GM13977 (cell line): ENCODE measurements around the gene CRCP.

Experiments used
- DNase-seq: peaks from one replicate; pipeline ENCODE4 v3.0.0; 2012; ENCODE audit warnings: low spot score
- in situ Hi-C: fragments of 300-500 bp; cut with MboI; formaldehyde crosslinking; loops from one replicate; pipeline ENCODE4 v1.12.0; 2022; ENCODE audit warnings: low sequenced_read_pairs, low pct_unique_long_range_greater_than_20kb, mixed read lengths, inconsistent platforms; ENCODE audit not compliant: unreplicated experiment
- TF ChIP-seq, protein P1 (sequence below): IDR thresholded peaks from 2 replicates; pipeline ENCODE4 v1.5.1; 2012; ENCODE audit warnings: mild to moderate bottlenecking, control low read depth; ENCODE audit not compliant: insufficient read depth; ENCODE audit errors: extremely low read depth, missing control alignments

The CRCP gene

DNA sequence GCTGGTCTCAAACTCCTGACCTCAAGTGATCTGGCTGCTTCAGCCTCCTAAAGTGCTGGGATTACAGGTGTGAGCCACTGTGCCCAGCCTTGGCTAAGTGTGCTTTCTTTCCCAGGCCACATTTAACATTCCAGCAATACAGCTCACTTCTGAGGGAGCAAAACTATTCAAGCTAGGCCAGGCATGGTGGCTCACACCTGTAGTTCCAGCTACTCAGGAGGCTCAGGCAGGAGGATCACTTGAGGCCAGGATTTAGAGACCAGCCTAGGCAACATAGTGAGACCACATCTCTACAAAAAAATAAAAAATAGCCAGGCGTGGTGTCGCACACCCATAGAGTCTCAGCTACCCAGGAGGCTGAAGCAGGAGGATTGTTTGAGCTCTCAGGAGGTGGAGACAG lies 67.2 kb downstream of the CRCP start:
- in situ Hi-C loops, result no loop called here
- TF ChIP-seq, protein P1, sequence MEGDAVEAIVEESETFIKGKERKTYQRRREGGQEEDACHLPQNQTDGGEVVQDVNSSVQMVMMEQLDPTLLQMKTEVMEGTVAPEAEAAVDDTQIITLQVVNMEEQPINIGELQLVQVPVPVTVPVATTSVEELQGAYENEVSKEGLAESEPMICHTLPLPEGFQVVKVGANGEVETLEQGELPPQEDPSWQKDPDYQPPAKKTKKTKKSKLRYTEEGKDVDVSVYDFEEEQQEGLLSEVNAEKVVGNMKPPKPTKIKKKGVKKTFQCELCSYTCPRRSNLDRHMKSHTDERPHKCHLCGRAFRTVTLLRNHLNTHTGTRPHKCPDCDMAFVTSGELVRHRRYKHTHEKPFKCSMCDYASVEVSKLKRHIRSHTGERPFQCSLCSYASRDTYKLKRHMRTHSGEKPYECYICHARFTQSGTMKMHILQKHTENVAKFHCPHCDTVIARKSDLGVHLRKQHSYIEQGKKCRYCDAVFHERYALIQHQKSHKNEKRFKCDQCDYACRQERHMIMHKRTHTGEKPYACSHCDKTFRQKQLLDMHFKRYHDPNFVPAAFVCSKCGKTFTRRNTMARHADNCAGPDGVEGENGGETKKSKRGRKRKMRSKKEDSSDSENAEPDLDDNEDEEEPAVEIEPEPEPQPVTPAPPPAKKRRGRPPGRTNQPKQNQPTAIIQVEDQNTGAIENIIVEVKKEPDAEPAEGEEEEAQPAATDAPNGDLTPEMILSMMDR, result no peak
- DNase-seq, result no peak

DNA sequence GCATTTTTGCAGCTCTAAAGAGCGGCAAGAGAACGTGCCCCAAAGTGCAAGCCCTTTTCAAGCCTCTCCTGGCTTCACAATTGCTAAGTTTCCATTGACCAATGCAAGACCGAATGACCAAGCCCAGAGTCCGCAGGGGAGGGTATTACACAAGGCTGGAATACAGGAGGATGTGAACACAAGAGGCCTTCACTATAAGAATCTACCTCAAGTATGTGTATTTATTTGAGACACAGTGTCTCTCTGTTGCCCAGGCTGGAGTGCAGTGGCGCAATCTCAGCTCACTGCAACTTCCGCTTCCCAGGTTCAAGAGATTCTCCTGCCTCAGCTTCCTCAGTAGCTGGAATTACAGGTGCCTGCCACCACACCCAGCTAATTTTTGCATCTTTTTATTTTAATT lies 68.3 kb downstream of the CRCP start:
- no peak for DNase-seq
- in situ Hi-C loops, result no loop called here
- TF ChIP-seq, protein P1, result no peak

DNA sequence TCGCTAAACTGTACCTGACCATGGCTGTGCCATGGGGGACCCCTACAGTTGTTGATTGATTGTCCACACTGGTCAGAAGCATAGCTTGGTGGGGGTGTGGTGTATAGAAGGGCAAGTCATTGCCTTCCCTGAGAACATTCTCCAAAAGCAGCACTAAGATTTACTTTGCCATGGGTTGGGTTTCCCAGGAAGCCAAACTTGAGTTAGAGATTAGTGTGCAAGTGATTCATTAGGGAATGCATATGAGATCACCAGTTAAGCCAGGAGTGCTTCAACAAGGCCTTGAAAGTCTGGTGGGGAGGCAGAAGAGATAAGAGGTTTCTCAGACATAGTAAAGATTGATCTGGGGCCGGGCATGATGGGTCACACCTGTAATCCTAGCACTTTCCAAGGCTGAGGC lies 69.1 kb downstream of the CRCP start:
- DNase-seq, result no peak
- TF ChIP-seq, protein P1, result no peak
- in situ Hi-C loops, result no loop called here

DNA sequence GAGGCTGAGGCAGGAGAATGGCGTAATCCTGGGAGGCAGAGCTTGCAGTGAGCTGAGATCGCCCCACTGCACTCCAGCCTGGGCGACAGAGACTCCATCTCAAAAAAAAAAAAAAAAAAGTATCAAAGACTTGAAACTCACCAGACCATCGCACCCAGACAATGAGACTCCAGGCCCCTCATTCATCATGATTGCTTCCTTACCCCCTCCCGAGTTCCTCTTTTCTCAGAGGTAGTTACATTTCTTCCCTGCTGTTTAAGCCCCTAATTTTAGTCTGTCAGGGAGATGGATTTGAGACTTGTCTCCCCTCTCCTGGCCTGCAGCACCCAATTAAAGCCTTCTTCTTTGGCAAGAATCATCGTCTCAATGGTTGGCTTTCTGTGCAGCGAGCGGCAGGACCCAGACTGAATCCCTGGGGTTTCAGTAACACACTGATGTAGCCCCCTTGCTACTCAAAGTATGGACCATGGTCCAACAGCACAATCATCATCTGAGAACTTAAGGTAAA lies 71.1 kb downstream of the CRCP start:
- in situ Hi-C loops, result no loop called here
- no peak for DNase-seq
- TF ChIP-seq, protein P1, result no peak

DNA sequence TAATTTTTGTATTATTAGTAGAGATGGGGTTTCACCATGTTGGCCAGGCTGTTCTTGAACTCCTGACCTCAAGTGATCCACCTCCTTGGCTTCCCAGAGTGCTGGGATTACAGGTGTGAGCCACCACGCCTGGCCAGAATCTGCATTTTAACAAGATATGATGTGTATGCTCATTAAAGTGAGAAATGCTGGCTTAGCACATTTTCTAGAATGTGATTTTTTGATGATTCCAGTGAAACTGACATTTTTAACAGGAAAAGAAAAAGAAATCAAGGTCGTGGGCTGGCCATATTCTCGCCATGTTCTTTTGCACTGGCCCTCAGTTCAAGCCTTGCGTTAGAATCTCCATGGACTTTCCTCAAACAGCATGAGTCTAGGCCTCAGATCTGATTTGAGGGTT lies 72.3 kb downstream of the CRCP start:
- in situ Hi-C loops, result no loop called here
- DNase-seq, result no peak
- TF ChIP-seq, protein P1, result no peak

DNA sequence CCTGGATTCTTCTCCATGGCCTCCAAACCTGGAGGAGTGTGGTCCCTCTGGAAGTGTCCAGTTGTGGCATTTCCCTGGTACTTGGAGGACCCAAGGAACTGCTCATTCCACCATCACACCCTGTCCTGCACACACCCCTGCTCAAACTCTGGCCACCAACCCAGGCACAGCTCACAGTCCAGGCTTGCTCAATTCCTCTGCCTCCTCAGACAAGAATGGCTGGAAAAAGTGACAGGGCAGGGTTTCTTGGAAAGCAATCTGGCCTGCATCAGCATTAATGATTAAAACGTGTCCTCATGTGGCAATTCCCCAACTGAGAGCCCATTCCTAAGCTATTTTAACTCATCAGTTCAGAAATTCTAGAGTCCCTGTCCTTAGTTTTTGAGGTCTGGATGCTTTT lies 73.3 kb downstream of the CRCP start:
- no peak for DNase-seq
- in situ Hi-C loops, result no loop called here
- TF ChIP-seq, protein P1, result no peak

DNA sequence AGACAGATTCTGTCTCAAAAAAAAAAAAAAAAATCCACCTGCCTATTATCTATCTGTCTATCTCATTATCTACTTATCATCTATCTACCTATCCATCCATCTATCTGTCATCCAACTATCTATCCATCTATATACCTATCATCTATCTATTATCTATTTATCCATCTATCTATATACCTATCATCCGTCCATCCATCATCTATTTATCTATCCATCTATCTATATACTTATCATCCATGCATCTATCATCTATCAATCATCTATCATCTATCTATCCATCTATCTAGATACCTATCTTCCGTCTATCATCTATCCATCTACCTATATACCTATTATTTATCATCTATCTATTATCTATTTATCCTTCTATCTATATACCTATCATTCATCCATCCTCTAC lies 74.0 kb downstream of the CRCP start:
- no peak for DNase-seq
- in situ Hi-C loops, result no loop called here
- TF ChIP-seq, protein P1, result no peak
